Testis (tissue), 2 donors: ENCODE measurements around the gene S1PR1.

Experiments used
- CTCF ChIP-seq, 3 experiments: fragments of 450-650 bp in 2 of 3; fragments of 200-600 bp in 1 of 3; sonication (generic) in 1 of 3; IDR thresholded peaks; one replicate each; pipeline ENCODE4 v1.5.1; 2016 to 2019; ENCODE audit warnings: antibody characterized with exemption in 3 of 3, mild to moderate bottlenecking in 2 of 3, moderate library complexity in 1 of 3
- POLR2A ChIP-seq: fragments of 450-650 bp; IDR thresholded peaks from one replicate; pipeline ENCODE4 v1.6.1; 2017; ENCODE audit warnings: antibody characterized with exemption, mild to moderate bottlenecking, moderate library complexity

- TF ChIP-seq POLR2A (no peak), CTCF (IDR thresholded peaks at IDR 0.05) (no peak)
Observed at GRCh38 chr1:101262060-101262459, 25.2 kb downstream of the S1PR1 start.
